Endothelial cell (in vitro differentiated cells): ENCODE measurements around the gene RTP5. TPM values are rescaled to one million over a fixed set of nuclear protein-coding genes. Genes with fewer than 3 reads are reported as not detected.
A peak's percentile ranks its signal among the peaks of the same experiment; 100 is the strongest.

ENCODE experiments used
- DNase-seq: peaks from one replicate; pipeline ENCODE4 v3.0.0; 2021; ENCODE audit warnings: low spot score
- H3K27ac Mint-ChIP-seq: one replicate; pipeline ENCODE4 v1.8.0; 2021; ENCODE audit warnings: mixed read lengths, inconsistent platforms; ENCODE audit not compliant: unreplicated experiment
- H3K27me3 Mint-ChIP-seq: one replicate; pipeline ENCODE4 v1.8.0; 2021; ENCODE audit warnings: mild to moderate bottlenecking, moderate library complexity, mixed read lengths, inconsistent platforms; ENCODE audit not compliant: unreplicated experiment
- H3K36me3 Mint-ChIP-seq: one replicate; pipeline ENCODE4 v1.8.0; 2021; ENCODE audit warnings: mild to moderate bottlenecking, low read depth, mixed read lengths, inconsistent platforms; ENCODE audit not compliant: unreplicated experiment
- H3K4me1 Mint-ChIP-seq: one replicate; pipeline ENCODE4 v1.8.0; 2021; ENCODE audit warnings: mild to moderate bottlenecking, mixed read lengths, inconsistent platforms; ENCODE audit not compliant: unreplicated experiment
- H3K4me3 Mint-ChIP-seq: one replicate; pipeline ENCODE4 v1.8.0; 2021; ENCODE audit warnings: mild to moderate bottlenecking, mixed read lengths, inconsistent platforms; ENCODE audit not compliant: unreplicated experiment
- H3K9me3 Mint-ChIP-seq: one replicate; pipeline ENCODE4 v1.8.0; 2021; ENCODE audit warnings: mixed read lengths, inconsistent platforms; ENCODE audit not compliant: unreplicated experiment
- total RNA-seq: library from RNA; stranded (reverse); fragmentation: NEBNext Ultra II Directional; extraction: Animal tissue kit (Norgen Biotek cat#: 25700); gene quantifications from one replicate; pipeline ENCODE4 v1.2.1, GENCODE V29; 2021; ENCODE audit not compliant: unreplicated experiment
- TF ChIP-seq, protein P1 (sequence below): fragments of 200-600 bp; sonication (generic); IDR thresholded peaks from one replicate; pipeline ENCODE4 v1.5.0; 2021; ENCODE audit warnings: antibody characterized with exemption; ENCODE audit not compliant: unreplicated experiment

RTP5 gene
- total RNA-seq, 1 donor from 2014 or later: not detected

DNA sequence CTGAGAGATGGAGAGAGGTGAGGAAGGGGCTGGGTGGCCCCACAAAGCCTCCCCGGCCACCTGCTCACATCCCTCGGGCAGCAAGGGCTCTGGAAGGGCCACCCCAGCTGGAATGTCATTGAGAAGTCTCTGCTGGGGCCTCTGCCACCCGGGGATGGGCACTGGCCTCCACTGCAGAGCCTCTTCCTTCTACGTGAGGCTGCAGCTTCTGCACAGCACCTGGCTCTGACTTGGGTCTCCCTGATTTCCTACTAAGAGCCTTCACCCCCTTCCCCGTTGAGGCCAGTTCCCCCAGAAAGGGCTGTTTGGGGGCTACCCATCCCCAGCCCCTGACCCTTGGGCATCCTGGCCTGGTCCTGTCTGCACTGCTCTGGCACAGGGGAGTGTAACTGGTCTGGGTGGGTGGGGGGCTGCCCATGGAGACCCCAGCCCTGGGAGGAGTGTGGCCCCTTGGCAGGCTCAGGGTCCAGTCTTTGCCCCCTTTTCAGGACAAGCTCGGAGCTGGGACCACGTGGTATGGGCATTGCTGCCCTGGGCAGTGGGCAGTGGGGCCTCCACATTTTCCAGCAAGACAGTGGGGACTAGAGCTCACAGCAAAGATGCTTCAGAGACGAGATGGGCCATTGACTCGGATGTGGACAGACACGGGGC, 16.4 kb upstream of the RTP5 start:
- Mint-ChIP-seq H3K9me3 (no peaks in the 10 kb centered on the region), H3K4me1 (no peaks in the 10 kb centered on the region), H3K36me3 (no peaks in the 10 kb centered on the region), H3K27me3 (peaks cover 5% of the 10 kb centered on the region), H3K27ac (no peak overlapping the region), H3K4me3 (no peak overlapping the region)
- TF ChIP-seq, protein P1, sequence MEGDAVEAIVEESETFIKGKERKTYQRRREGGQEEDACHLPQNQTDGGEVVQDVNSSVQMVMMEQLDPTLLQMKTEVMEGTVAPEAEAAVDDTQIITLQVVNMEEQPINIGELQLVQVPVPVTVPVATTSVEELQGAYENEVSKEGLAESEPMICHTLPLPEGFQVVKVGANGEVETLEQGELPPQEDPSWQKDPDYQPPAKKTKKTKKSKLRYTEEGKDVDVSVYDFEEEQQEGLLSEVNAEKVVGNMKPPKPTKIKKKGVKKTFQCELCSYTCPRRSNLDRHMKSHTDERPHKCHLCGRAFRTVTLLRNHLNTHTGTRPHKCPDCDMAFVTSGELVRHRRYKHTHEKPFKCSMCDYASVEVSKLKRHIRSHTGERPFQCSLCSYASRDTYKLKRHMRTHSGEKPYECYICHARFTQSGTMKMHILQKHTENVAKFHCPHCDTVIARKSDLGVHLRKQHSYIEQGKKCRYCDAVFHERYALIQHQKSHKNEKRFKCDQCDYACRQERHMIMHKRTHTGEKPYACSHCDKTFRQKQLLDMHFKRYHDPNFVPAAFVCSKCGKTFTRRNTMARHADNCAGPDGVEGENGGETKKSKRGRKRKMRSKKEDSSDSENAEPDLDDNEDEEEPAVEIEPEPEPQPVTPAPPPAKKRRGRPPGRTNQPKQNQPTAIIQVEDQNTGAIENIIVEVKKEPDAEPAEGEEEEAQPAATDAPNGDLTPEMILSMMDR: no peak
- no peak for DNase-seq

DNA sequence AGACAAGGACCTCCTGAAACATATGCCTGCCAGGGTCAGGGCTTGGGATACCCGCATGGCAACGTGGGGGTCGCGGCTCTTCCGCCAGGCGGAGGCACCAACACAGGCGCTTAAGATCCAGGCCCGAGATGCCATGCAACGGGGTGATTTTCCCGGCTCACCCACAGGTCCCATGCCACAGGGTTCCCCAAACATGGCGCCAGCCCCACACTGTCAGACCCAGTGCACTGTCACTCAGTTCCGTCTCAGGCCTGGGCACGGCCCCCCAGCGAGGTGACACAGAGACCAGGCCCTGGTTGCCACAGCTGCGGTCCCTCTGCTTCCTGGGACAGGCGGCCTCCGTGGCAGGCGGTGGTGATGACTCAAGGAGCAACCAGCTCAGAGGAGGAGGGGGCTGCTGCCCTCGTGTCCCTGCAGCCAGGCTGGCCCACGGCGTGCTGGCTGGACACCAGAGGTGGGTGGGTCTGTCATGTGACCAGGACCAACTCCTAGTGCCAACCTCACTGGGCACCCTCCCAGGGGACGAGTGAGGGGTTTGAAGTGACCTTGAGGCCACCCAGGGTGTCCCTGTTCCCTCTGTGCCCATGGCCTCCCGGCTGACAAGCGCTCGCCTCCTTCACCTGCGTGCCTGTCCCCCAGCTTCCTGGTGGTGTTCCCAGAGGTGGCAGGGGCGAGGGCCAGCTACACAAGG, 15.7 kb upstream of the RTP5 start:
- Mint-ChIP-seq H3K4me1 (no peaks in the 10 kb centered on the region), H3K27ac (no peak overlapping the region), H3K27me3 (peaks cover 6% of the 10 kb centered on the region), H3K36me3 (no peaks in the 10 kb centered on the region), H3K9me3 (no peaks in the 10 kb centered on the region), H3K4me3 (no peak overlapping the region)
- DNase-seq: no peak
- TF ChIP-seq, protein P1: no peak

GRCh38 chr2:241854342-241855244, 14.9 kb upstream of the RTP5 start:
- Mint-ChIP-seq H3K36me3 (no peaks in the 10 kb centered on the region), H3K4me1 (no peaks in the 10 kb centered on the region), H3K27ac (no peak overlapping the region), H3K9me3 (no peaks in the 10 kb centered on the region), H3K4me3 (no peak overlapping the region), H3K27me3 (peaks cover 6% of the 10 kb centered on the region)
- peak; percentile 6 for DNase-seq
- TF ChIP-seq, protein P1: no peak

DNA sequence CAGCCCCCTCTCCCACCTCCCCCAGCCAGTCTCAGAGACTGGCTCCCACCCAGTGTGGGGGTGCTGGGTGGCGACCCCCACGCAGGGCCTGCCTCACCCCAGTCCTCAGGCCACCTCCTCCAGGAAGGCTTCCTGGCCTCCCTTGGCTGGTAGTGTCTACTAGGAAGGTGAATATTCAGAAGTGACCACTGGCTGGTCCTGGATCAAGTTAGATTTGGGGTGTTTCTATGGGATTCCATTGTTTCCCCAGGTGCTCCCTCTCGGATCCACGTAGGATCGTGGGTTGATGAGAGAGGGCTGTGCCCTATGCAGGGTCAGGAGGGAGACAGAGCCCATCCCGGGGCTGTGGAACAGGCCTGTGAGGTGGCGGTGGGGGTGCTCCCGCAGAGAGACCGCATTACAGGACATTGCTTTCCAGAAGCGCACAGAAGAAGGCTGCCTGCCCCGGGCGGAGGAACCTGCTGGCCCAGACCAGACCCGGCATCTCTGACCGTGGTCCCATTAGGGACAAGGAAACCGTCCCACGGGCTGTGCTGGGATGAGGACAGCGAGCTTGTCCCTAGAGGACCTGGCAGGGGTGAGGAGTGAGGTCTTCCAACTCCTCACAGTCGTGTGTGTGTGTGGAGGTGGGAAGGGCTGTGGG, 14.2 kb upstream of the RTP5 start:
- H3K27ac Mint-ChIP-seq: no peak overlapping the region

More for the DNA sequence above, 14.2 kb upstream of the RTP5 start:
- no peaks in the 10 kb centered on the region for H3K36me3 Mint-ChIP-seq
- H3K9me3 Mint-ChIP-seq: no peaks in the 10 kb centered on the region
- TF ChIP-seq, protein P1: no peak
- no peak overlapping the region for H3K4me3 Mint-ChIP-seq
- no peaks in the 10 kb centered on the region for H3K4me1 Mint-ChIP-seq
- peaks cover 6% of the 10 kb centered on the region for H3K27me3 Mint-ChIP-seq
- no peak for DNase-seq
